SJSA1 (cell line): ENCODE measurements around the gene OCA2. TPM values are rescaled to one million over a fixed set of nuclear protein-coding genes. Genes with fewer than 3 reads are reported as not detected.
"Not testable (repeated sequence)": the region's sequence is repeated elsewhere in the genome, so short reads cannot be mapped to it uniquely, and the experiment has no call there.

ENCODE experiments used
- DNase-seq, 2 experiments: peaks; one replicate each; pipeline ENCODE4 v3.0.0-alpha.2; 2015 to 2020; ENCODE audit warnings: low spot score in 2 of 2, low read depth in 1 of 2
- H3K27ac ChIP-seq: fragments of 250-450 bp; sonication (Bioruptor Pico); 2 replicates; pipeline ENCODE4 v1.5.1; 2020; ENCODE audit warnings: mild to moderate bottlenecking, moderate library complexity
- H3K27me3 ChIP-seq: fragments of 250-450 bp; sonication (Bioruptor Pico); replicated peaks from 2 replicates; pipeline ENCODE4 v1.5.1; 2020; ENCODE audit warnings: mild to moderate bottlenecking, moderate library complexity
- H3K36me3 ChIP-seq: fragments of 250-450 bp; sonication (Bioruptor Pico); 2 replicates; pipeline ENCODE4 v1.5.1; 2020; ENCODE audit warnings: mild to moderate bottlenecking
- H3K4me1 ChIP-seq: fragments of 250-450 bp; sonication (Bioruptor Pico); replicated peaks from 2 replicates; pipeline ENCODE4 v1.6.1; 2021; ENCODE audit warnings: mild to moderate bottlenecking
- H3K4me3 ChIP-seq: fragments of 250-450 bp; sonication (Bioruptor Pico); 2 replicates; pipeline ENCODE4 v1.5.1; 2020; ENCODE audit warnings: mild to moderate bottlenecking
- H3K9me3 ChIP-seq: fragments of 250-450 bp; sonication (Bioruptor Pico); replicated peaks from 2 replicates; pipeline ENCODE4 v1.5.1; 2020; ENCODE audit warnings: mild to moderate bottlenecking
- total RNA-seq: library from RNA; depleted of rRNA; stranded (reverse); fragments of >200 nt; shearing (Covaris generic); gene quantifications from 2 replicates; pipeline ENCODE4 v1.2.3, GENCODE V29; 2014

The OCA2 gene
- total RNA-seq, 1 experiment from 2014 or later = 0.11 TPM

DNA sequence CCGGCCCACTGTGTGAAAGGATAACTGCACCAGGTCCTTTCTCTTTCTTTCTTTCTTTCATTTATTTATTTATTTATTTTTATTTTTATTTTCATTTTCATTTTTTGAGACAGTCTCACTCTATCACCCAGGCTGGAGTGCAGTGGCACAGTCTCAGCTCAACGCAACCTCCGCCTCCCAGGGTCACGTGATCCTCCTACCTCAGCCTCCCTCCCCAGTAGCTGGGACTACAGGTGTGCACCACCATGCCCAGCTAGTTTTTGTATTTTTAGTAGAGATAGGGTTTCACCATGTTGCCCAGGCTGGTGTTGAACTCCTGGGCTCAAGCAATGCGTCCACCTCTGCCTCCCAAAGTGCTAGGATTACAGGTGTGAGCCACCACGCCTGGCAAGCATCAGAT lies 146.5 kb downstream of the OCA2 start:
- H3K9me3 ChIP-seq, H3K27ac ChIP-seq, DNase-seq, H3K36me3 ChIP-seq, H3K4me3 ChIP-seq, H3K4me1 ChIP-seq, H3K27me3 ChIP-seq: not testable (repeated sequence)

DNA sequence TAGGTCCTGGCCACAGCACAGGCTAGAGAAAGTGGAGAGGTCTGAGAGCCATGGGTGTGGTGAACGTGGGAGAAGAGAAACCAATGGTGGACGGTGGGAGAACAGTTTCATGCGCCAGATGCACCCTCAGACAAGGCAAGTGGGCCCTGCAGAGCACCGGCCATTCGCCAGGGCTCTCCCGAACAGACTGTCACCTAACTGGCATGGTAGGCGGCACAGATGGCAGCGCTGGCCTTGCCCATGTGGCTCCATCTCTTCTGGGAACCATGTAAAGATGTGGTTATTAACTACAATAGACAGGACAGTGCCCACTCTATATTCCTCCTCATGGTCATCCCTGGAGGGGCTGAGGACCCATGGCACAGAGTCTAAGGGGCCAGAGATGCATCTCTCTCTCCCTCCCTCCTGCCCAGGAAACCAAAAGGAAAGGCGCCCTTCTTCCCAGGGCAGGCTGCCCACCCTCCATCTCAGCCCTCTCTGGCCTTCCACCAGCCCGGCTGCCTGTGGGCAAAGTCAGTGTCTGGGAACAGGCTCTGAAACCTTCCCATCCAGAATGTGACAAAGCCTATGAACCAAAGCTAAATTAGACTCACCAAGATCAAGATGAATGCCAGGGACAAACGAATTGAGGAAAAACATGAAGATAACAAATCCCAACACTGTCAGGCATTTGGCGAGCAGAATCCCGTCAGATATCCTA lies 147.8 kb downstream of the OCA2 start:
- no peak overlapping the region for H3K4me3 ChIP-seq
- H3K9me3 ChIP-seq = no peaks in the 10 kb centered on the region
- no peak for DNase-seq
- H3K27me3 ChIP-seq = no peaks in the 10 kb centered on the region
- no peaks in the 10 kb centered on the region for H3K4me1 ChIP-seq
- no peaks in the 10 kb centered on the region for H3K36me3 ChIP-seq
- H3K27ac ChIP-seq = no peak overlapping the region

DNA sequence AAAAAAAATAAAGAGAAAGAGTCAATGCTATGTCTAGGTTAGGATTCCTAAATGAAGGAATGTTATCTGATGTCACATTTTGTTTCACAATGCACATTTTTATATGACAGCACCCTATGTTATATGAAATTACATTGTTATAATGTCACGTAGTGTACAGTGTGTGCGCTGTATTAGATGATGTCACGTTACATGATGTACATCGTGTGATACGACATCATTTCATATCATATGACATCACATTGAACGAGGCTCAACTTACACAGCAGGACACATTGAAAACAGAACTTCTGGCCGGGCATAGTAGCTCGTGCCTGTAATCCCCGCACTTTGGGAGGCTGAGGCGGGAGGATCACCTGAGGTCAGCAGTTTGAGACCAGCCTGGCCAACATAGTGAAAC lies 150.0 kb downstream of the OCA2 start:
- Histone ChIP-seq H3K4me1 (no peaks in the 10 kb centered on the region), H3K9me3 (no peaks in the 10 kb centered on the region), H3K36me3 (no peaks in the 10 kb centered on the region), H3K4me3 (no peak overlapping the region), H3K27ac (no peak overlapping the region), H3K27me3 (no peaks in the 10 kb centered on the region)
- no peak for DNase-seq

DNA sequence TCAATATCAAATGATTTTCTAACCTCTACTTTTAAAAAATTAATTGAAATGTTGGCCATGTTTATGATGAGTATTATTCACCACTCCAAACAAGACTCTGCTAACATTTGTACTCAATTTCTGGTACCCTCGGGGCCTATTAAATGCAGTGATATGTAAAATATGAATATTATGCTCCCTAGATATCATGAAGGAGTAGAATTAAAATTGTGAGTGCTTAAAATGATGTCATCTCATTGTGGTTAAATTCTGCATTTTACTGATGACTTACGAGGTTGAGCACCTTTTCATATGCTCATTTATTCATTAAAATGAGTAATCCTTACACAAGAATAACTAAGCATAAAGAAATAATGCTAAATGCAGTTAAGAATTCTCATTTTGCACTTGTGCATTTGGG lies 159.9 kb downstream of the OCA2 start:
- no peak for DNase-seq
- Histone ChIP-seq H3K9me3 (no peaks in the 10 kb centered on the region), H3K4me3 (no peak overlapping the region), H3K36me3 (no peaks in the 10 kb centered on the region), H3K27ac (no peak overlapping the region), H3K27me3 (no peaks in the 10 kb centered on the region), H3K4me1 (no peaks in the 10 kb centered on the region)

DNA sequence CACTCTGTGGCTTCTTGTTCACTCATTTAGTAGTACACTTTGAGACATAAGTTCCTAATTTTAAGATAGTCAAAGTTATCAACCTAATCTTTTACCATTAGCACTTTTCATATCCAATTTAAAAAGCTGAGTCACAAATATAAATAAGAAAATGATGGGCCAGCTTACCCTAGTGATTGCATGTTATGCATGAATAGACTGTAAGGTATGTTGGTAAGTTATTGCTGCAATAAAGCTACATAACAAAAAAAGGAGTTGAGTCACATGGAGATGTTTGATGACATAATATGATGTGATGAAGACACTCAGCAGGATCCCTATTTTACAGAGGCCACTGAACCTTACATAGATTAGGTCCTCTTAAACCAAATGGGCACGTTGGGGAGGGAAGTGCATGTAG lies 161.3 kb downstream of the OCA2 start:
- Histone ChIP-seq H3K4me1 (no peaks in the 10 kb centered on the region), H3K27me3 (no peaks in the 10 kb centered on the region), H3K36me3 (no peaks in the 10 kb centered on the region), H3K27ac (no peak overlapping the region), H3K9me3 (no peaks in the 10 kb centered on the region), H3K4me3 (no peak overlapping the region)
- no peak for DNase-seq

DNA sequence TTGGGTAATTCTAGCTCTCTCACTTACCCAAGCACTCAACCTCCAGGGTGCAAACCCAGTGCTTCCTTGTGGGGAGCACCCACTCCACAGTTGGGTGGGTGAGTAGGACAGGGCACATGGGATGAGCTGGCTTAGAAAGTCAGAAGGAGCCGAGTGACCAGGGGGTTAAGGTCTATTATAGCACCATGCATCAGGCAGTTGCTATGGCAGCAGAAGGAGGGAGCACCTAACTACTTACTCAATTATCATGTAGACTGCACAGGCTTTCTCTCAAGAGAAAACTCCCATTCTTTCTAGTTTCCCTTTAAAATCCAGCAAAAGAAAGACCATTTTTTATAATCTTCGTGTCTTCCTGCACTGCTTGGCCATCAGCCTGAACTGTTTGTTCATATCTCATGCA lies 163.0 kb downstream of the OCA2 start:
- no peaks in the 10 kb centered on the region for H3K4me1 ChIP-seq
- H3K27me3 ChIP-seq = no peaks in the 10 kb centered on the region
- no peak overlapping the region for H3K27ac ChIP-seq
- H3K4me3 ChIP-seq = no peak overlapping the region
- DNase-seq = no peak
- no peaks in the 10 kb centered on the region for H3K36me3 ChIP-seq
- H3K9me3 ChIP-seq = no peaks in the 10 kb centered on the region

DNA sequence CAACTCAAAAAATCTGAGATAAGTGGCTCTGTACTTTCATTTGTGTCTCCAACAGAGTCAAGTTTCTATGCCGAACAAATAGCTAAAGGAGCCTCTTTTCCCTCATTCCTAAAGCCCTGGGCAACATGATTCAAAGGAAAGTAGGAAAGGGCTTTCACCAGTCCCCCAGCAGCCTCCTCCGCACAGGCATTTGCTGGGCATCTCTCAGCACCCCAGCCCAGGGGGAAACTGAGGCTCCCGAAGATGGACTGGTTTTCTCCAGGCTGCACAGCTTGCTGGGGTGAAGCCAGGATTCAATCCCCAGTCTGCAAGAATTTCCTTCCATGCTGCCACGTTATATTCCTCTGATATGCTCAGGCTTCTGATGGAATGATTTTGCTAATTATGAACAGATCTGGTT lies 163.8 kb downstream of the OCA2 start:
- H3K36me3 ChIP-seq = no peaks in the 10 kb centered on the region
- no peaks in the 10 kb centered on the region for H3K27me3 ChIP-seq
- H3K9me3 ChIP-seq = no peaks in the 10 kb centered on the region
- H3K4me3 ChIP-seq = no peak overlapping the region
- H3K4me1 ChIP-seq = no peaks in the 10 kb centered on the region
- DNase-seq = no peak
- H3K27ac ChIP-seq = no peak overlapping the region

DNA sequence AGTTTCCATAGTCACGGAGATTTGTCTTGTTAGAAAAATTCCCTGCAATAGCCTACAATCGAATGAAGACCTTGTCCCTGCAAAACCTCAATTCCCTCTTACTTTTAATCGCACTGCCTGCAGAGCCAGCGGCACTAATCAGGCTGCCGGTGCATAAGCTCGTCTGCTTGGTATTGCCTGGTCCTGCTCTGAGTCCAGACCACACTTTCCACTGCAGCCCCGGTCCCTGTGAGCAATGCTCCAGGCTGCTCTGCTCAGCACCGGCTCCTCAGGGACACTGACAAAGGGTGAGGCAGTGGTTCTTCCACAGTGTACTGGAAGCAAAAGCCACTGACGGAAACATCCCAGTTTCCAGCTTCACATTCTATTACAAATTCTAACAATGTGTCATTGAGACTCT lies 164.3 kb downstream of the OCA2 start:
- H3K4me1 ChIP-seq = no peaks in the 10 kb centered on the region
- no peaks in the 10 kb centered on the region for H3K27me3 ChIP-seq
- no peaks in the 10 kb centered on the region for H3K9me3 ChIP-seq
- no peak overlapping the region for H3K4me3 ChIP-seq
- H3K36me3 ChIP-seq = no peaks in the 10 kb centered on the region
- no peak overlapping the region for H3K27ac ChIP-seq
- no peak for DNase-seq

DNA sequence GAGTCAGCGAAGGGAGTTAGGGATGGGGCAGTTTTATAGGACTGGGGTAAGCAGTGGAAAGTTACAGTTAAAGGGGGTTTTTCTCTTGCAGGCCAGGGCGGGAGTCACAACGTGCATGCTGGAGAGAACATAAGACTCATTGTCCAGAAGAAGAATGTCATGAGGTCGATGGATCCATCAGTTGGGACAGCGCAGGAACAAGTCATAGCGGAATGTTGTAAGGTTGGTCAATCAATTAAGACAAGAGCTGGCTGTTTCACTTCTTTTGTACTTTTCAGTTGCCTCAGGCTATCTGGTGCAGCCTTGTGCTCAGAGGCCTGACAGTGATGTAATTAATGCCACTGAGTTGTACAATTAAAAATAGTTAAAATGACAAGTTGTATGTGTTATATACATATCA lies 165.6 kb downstream of the OCA2 start:
- Histone ChIP-seq H3K4me3 (no peak overlapping the region), H3K27me3 (no peaks in the 10 kb centered on the region), H3K9me3 (no peaks in the 10 kb centered on the region), H3K4me1 (no peaks in the 10 kb centered on the region), H3K36me3 (no peaks in the 10 kb centered on the region), H3K27ac (no peak overlapping the region)
- DNase-seq = no peak

DNA sequence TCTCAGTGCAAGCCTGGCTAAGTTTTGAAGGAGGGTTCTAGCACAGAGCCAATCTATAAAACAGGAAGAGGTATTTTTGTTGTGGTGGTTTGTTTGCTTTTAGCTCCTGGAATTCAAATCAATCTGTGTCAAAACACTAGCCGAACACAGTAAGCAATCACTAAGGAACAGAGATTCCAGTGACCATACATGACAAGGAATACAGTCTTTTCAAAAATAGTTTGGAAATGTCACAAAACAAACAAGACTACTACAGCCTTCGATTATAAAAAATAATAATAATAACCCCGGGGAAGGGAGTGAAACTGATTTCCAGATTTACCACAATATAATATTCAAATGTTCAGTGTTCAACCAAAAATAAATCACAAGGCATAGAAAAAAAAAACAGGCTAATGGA lies 166.5 kb downstream of the OCA2 start:
- DNase-seq = no peak
- Histone ChIP-seq H3K9me3 (no peaks in the 10 kb centered on the region), H3K4me1 (no peaks in the 10 kb centered on the region), H3K27me3 (no peaks in the 10 kb centered on the region), H3K27ac (no peak overlapping the region), H3K36me3 (no peaks in the 10 kb centered on the region), H3K4me3 (no peak overlapping the region)

DNA sequence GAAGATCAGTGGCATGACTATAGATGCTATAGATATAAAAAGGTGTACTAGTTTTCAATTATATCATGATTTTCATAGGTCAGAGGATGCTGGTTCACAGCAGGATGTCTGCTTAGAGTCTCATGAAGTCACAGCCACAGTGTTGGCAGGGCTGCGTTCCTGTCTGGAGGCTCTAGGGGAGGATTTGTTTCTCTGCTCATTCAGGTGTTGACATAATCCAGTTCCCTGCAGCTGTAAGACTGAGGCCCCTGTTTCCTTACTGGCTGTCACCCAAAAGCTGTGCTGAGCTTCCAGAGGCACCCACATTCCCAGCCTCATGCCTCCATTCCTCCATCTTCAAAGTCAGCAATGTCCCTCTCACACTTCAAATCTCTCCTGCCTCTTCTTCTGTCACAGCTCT lies 170.7 kb downstream of the OCA2 start:
- no peaks in the 10 kb centered on the region for H3K36me3 ChIP-seq
- no peaks in the 10 kb centered on the region for H3K4me1 ChIP-seq
- no peaks in the 10 kb centered on the region for H3K9me3 ChIP-seq
- DNase-seq = no peak
- H3K27me3 ChIP-seq = no peaks in the 10 kb centered on the region
- H3K4me3 ChIP-seq = no peak overlapping the region
- no peak overlapping the region for H3K27ac ChIP-seq

DNA sequence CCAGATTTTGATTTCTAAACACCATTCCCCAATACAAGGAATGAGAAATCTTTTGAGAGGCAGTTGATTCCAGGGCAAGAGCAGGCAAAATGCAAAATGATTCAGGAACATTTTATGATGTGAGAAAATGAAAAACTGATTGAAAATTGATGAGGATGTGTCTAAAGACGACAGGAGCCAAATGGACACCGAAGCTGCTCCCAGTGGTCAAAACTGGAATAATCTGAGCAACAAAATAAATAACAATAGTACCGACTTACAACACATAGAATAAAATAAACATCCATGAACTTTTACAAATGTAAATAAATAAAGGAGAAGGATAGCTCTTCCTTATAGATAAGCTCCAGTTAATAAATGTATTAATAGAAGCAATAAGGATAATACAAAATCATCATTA lies 186.8 kb downstream of the OCA2 start:
- Histone ChIP-seq H3K4me1 (no peaks in the 10 kb centered on the region), H3K27me3 (no peaks in the 10 kb centered on the region), H3K4me3 (no peak overlapping the region), H3K27ac (no peak overlapping the region), H3K9me3 (no peaks in the 10 kb centered on the region), H3K36me3 (no peaks in the 10 kb centered on the region)
- DNase-seq = no peak

DNA sequence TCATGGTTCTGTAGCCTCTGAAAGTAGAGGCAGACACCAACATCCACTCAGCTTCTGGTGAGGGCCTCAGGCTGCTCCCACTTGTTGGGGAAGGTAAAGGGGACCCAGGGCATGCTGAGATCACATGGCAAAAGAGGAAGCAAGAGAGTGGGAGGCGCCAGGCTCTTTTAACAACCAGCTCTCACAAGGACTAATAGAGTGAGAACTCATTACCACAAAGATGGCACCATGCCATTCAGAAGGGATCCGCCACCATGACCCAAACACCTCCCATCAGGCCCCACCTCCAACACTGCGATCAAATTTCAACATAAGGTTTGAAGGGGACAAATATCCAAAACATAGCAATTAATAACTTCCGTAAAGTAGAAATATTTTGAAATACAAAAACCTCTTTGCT lies 192.3 kb downstream of the OCA2 start:
- H3K9me3 ChIP-seq = no peaks in the 10 kb centered on the region; the same call in 1 of the 2 replicates
- H3K4me3 ChIP-seq = no peak overlapping the region
- no peaks in the 10 kb centered on the region for H3K36me3 ChIP-seq
- H3K27ac ChIP-seq = no peak overlapping the region
- DNase-seq = no peak
- no peaks in the 10 kb centered on the region for H3K27me3 ChIP-seq
- no peaks in the 10 kb centered on the region for H3K4me1 ChIP-seq

DNA sequence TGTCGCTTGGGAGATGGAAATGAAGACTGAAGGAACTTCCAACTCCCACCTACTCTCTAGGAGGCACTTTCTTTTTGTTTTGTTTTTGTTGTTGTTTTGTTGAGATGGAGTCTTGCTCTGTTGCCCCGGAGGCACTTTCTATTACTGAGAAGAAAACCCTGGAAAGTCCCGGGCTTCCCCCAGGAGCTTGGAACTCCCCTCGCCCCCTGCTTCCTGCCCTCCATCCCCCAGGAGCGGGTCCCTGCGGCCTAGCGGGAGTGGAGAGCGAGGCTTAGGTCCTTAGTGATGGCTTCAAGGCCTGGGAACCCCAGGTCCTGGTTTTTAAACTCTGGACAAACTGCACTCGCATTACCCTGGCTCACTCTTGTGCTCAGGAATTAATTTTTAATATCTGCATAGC lies 195.7 kb downstream of the OCA2 start:
- H3K36me3 ChIP-seq = no peaks in the 10 kb centered on the region
- H3K4me1 ChIP-seq = no peaks in the 10 kb centered on the region

DNA sequence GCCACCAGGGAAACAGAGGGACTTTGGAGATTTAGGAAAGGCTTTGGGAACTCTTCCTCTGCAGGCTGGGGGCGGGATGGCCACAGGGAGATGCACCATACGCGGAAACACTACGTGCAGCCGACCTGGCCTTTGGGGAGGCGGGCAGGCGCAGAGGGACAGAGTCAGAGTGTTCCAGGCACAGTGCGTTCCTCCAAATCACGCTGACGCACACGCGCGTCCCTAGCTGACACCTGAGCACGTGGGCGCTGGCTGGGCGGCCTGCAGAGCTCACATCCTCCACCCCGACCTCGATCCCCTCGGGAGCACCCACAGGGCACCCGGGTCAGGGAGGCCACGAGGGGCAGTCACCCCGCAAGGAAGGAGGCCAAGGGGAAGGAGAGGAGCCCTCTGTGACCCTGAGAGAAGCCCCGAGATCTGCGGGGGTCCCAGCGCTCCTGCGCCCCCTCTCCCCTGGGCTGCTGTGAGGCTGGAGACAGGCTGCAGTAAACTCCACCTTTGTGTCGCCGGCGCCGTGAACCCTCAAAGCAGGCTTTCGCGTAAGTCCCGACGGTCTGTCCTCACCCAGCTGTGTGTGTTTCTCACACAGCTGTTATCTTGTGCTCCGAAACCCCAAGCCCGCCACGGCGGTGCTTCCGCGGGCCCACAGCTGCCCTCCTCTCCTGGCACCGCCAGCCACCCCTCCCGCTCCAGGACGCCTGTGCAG lies 196.3 kb downstream of the OCA2 start:
- no peaks in the 10 kb centered on the region; the same call in 1 of the 2 replicates for H3K9me3 ChIP-seq
- DNase-seq = no peak
- no peaks in the 10 kb centered on the region for H3K4me1 ChIP-seq
- no peak overlapping the region for H3K27ac ChIP-seq
- H3K27me3 ChIP-seq = no peaks in the 10 kb centered on the region
- no peak overlapping the region for H3K4me3 ChIP-seq
- no peaks in the 10 kb centered on the region for H3K36me3 ChIP-seq

More for the DNA sequence above, 195.7 kb downstream of the OCA2 start:
- Histone ChIP-seq H3K27ac (no peak overlapping the region), H3K9me3 (no peaks in the 10 kb centered on the region; the same call in 1 of the 2 replicates), H3K27me3 (no peaks in the 10 kb centered on the region), H3K4me3 (no peak overlapping the region)
- DNase-seq = no peak
